HPDE6-E6E7 (cell line): Measurements from ENCODE around the gene CDH23.

Experiments used
- DNase-seq: peaks from one replicate; pipeline ENCODE4 v3.0.0; 2011; ENCODE audit warnings: missing footprints; ENCODE audit errors: extremely low spot score

CDH23 gene

GRCh38 chr10:71833451-71834342 lies 437.0 kb downstream of the CDH23 start:
- DNase-seq = no peak

DNA sequence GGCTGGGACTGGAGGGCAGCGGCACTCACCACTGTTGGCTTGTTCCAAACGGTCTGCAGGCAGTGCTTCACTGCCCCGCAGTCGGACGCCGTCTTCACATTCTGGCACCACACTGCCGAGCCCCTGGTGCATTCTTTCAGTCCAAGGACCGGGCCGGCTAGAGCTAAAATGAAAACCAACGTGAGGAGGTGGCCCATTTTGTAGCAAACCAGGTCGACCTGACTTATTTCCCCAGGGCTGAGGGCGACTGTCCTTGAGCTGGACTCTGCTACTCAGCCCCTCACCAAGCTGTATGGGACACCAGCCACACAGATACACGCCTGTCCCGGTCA lies 437.6 kb downstream of the CDH23 start:
- no peak for DNase-seq

DNA sequence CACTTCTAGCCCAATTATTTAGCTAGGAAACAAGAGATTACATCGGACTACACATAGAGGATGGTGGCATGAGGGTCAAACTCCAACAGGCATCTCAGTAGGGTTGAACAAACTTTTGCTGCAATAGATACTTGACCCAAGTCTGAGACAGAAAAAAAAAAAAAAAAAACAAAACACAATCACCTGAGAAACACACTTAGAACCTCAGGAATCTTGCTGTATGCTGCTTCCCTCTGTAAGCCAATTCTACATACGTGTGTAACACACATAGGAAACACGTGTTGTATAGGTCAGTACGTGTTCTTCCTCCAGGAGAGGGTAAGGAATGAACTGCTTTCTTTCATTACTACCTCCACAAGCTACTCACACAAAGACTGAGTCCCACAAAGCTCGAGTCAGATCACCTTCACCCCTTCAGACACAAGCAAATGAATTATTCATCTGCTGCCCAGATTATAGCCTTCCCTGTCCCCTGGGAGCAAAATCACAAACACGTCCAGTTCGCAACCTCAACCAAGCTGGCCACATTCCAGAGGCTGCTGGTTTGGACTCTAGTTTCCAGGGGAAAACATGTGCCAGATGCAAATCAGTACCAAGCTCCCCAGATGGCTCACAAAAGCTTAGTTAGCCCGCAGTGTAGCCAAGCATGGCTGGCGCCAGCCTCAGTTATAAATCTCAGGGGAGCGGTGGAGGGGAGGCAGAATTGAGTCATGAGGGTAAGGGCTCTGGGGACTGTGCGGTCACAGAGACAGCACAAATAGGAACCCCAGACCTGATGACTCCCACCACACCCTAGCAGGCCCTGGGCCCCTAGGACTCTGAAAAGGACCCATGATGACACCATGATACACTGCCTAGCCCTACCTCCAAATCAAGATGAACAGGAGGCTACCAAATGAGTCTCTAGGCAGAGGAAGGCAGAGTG lies 439.2 kb downstream of the CDH23 start:
- no peak for DNase-seq

DNA sequence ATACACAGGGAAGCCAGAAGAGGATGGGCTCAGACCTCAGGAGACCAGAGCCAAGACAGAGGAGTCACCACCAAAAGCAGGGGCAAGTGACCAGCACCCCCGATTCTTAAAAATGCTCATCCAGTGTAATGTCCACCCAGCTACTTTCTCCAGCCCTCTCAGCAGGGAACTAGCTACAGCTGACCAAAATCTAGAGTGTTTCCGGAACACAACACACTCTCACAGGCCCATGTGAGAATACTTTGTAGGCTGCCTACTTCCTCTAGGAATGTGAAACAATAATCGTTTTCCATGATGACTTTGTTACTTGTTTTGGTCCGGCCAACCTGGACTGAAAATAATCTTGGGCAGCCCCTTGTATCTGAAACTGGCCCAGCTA lies 439.9 kb downstream of the CDH23 start:
- DNase-seq = no peak

DNA sequence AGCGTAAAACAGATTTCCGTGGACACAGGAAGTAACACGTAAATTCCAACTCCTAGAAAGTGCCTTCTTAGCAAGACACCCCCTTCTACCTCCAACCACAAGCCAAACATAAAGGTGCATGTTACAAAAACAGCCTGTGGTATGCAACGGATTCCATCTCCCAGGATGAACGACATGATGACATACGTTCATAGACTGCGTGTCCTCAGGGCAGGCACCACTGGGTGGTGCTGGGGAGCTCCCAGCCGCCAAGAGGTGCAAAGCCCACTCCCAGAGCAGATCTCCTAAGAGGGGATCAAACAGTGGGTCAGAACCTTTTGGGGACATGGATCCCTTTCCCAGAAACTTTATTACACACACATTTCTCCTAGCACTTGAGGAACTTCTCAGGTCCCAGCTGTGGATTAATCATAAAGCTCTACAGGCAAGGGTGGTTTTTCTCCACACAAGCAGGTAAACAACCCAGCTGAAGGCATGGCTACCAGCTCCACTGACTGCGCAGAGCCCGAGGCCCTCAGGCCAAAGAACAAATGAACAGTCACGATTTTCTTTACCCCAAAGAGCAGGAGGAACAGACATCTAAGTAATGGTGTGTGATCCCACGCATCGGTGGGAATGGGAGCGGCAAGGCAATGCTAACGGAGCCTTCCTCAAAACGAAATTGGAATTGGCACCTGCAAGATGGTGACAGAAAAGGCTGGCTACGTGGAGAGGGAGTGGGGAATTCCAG lies 440.5 kb downstream of the CDH23 start:
- DNase-seq = no peak

DNA sequence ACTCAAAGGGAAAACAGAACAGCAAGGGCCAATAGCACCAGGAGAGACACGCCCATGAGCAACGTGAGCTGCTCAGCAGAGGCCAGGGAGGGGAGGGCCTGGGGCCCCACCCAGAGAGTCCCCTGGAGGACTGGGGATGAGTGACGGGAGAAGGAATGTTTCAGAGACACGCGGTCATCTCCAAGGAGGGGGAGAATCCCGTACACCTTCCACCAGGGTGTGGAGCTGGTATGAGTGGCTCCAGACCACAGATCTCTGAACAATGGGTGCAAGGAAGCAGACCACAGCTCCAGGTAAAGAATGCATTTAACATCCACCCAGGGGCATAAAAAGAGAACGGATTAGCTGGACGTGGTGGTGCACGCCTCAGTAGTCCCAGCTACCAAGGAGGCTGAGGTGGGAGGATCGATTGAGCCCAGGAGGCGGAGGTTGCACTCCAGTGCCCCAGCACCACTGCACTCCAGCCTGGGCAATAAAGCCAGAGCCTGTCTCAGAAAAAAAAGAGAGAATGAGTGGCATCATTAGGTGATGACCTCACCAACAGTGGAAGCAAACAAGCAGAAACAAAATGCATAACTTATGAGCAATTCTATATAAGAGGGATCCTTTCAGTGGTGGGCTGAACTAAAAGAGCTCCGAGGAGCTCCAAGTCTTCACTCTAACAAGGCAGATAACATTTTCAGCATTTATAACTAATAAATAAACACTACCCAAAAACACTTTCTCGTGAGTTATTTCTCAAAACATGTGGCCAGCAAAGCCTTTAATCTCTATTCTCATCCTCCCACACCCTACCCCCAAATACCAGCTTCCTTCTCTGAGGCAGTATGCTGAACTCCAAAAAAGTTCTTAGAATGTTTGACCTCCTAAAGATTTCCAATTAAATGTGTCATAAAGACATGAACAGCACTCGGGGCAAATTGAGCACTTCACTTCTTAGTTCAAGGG lies 441.8 kb downstream of the CDH23 start:
- DNase-seq = peak; percentile 92

DNA sequence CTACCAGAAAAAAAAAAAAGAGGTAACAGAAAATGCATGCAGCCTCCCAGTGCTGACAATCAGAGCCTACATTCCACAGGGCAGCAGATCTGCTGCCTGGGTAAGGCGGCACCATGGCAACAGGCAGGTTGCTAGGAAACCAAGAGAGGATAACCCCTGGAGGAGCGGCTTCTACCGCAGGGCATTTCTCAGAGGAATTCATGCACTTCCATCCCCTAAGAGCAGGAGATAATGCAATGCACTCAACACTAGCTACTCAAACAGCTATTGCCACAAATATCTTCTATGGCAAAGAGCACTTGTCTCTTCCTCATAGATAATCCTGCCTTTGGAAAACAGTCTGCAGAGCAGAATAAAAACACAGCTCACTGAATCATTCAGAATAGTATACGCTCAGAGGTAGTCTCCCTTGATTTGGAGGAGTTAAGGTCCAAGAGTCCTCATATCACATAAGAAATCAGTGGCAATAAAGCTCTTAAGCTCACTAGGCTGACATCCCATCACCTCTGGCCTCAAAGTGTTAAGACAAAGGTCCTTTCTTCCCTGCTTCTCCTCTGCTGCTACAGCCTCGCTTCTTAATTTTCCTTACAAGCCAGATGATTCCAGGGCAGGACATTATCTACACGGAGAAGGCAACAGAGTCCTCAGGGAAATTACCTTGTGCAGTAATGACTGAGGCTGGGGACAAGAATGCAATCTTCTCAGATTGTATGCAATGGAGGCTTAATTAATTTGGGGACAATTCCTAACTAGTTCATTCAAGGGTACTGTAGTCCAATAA lies 443.6 kb downstream of the CDH23 start:
- DNase-seq = no peak

DNA sequence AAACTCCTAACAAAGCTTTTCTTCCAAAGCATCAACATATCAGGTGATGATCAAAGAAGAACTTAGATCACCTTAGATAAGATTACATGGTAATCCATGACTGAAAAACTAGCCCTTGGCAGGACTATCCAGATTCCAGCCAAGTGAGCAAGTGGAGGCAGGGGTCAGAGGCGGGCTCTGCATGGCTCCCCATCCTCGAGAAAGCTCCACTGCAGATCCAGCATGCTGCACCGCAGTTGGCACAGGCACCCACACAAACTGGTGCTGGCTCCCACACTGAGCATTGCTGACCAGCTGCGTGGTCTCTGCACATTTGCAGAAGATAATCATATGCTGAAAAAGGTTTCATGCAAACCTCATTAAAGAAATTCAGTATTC lies 444.2 kb downstream of the CDH23 start:
- DNase-seq = no peak

- DNase-seq = no peak
These were observed 445.7 kb downstream of the CDH23 start for GRCh38 chr10:71842422-71842821.

GRCh38 chr10:71842856-71843686 lies 446.4 kb downstream of the CDH23 start:
- no peak for DNase-seq

DNA sequence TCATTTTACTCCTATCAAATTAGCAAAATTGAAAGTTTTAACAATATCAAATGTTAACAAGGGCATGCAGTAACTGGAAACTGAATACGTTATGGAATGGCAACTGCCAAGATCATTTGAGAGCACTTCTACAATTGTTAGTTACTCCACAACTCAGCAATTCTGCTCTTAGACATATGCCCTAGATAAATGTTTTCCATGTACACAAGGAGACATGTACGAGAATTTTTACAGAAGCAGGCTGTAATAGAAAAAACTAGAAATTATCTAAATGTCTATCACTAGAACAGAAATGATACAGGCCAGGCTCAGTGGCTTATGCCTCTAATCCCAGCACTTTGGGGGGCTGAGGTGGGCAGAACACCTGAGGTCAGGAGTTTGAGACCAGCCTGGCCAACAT lies 447.4 kb downstream of the CDH23 start:
- no peak for DNase-seq

GRCh38 chr10:71844695-71845094 lies 448.0 kb downstream of the CDH23 start:
- DNase-seq = no peak

- DNase-seq = no peak
These were observed 449.0 kb downstream of the CDH23 start for GRCh38 chr10:71845410-71846405.

DNA sequence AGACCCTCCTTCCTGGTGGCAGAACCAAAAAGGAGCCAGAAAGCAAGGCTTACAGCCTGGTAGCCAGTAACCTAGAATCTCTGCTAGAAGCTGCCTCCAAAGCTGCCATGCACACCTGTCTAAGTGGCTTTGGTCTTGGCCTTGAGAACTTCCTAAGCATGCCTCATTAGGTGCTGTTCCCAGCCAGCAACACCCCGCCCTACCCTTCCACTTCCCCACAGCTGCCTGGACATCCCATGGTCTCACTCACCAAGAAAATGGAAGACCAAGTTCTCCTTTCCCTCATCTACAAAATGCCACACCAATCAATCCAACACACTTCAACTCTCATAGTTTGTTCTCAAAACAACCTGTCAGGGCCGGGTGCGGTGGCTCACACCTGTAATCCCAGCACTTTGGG lies 450.1 kb downstream of the CDH23 start:
- DNase-seq = no peak

DNA sequence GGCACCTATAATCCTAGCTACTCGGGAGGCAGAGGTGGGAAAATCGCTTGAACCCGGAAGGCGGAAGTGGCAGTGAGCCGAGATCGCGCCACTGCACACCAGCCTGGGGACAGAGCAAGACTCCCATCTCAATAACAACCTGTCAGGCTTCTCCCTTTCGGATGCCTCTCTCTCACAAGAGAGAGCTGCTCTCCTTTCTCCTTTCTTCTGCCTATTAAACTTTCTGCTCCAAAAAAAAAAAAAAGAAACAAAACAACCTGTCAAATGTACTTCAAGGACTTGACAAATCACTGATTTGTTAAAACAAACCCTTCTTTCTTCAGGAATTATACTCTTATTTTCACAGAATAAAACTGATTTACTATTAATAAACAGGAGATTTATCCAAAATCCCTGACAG lies 450.7 kb downstream of the CDH23 start:
- no peak for DNase-seq

- DNase-seq = no peak
These were observed 451.9 kb downstream of the CDH23 start for GRCh38 chr10:71848325-71849275.

DNA sequence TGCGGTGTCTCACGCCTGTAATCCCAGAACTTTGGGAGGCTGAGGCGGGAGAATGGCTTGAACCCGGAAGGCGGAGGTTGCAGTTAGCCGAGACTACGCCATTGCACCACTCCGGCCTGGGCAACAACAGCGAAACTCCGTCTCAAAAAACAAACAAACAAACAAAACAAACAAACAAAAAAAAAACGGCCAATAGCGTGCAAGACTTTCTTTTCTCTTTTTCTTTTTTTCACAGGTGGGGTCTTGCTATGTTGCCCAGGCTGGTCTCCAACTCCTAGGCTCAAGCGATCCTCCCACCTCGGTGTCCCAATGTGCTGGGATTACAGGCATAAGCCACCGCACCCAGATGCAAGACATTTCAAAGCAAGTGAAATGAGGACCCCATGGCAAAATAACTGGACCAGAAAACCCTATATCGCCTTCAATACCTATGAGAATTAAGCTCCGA lies 452.8 kb downstream of the CDH23 start:
- DNase-seq = no peak
